IMR-90 (cell line): ENCODE results near the gene ADTRP. TPM values are rescaled to one million over a fixed set of nuclear protein-coding genes. Genes with fewer than 3 reads are reported as not detected.

Experiments
- ATAC-seq: fragments of 200-7000 bp; cut with Tn5 transposase; 2 replicates; pipeline ENCODE4 v1.9.1; 2020; ENCODE audit warnings: low read depth, mild to moderate bottlenecking, moderate library complexity
- BruUV-seq: library from RNA; stranded (reverse); fragments of 400-500 nt; replicated peaks from 2 replicates; lab custom pipeline; 2021; lab: Mats Ljungman, UMichigan
- CTCF ChIA-PET: fragments of 300-600 bp; formaldehyde crosslinking; extraction: SDS; loops from one replicate; lab custom pipeline; 2021; ENCODE audit warnings: antibody characterized with exemption; lab: Yijun Ruan, JAX
- POLR2A ChIA-PET: fragments of 300-600 bp; sonication (Branson Sonifier 250); formaldehyde crosslinking; loops from one replicate; lab custom pipeline; 2022; ENCODE audit warnings: antibody characterized with exemption; ENCODE audit not compliant: unreplicated experiment; lab: Charles Lee
- DNase-seq: peaks from one replicate; pipeline ENCODE4 v3.0.0; 2013
- H2AFZ ChIP-seq: replicated peaks from 2 replicates; pipeline ENCODE3; 2013; ENCODE audit warnings: low read length, mild to moderate bottlenecking; ENCODE audit not compliant: poor library complexity
- H2AK5ac ChIP-seq: 2 replicates; pipeline ENCODE4 v1.6.1; 2013; ENCODE audit warnings: low read depth, low read length, inconsistent platforms
- H2AK9ac ChIP-seq: replicated peaks from 2 replicates; pipeline ENCODE3; 2013; ENCODE audit warnings: mild to moderate bottlenecking, low read depth, low read length, moderate library complexity; ENCODE audit not compliant: poor library complexity
- H2BK120ac ChIP-seq: 2 replicates; pipeline ENCODE4 v1.6.1; 2013; ENCODE audit warnings: low read depth, low read length, inconsistent platforms
- H2BK15ac ChIP-seq: 3 replicates; pipeline ENCODE4 v1.6.1; 2013; ENCODE audit warnings: low read depth, low read length, inconsistent platforms
- H2BK20ac ChIP-seq: 2 replicates; pipeline ENCODE4 v1.6.1; 2013; ENCODE audit warnings: low read depth, mild to moderate bottlenecking, inconsistent platforms, low read length, moderate library complexity
- H2BK5ac ChIP-seq: 2 replicates; pipeline ENCODE4 v1.6.1; 2013; ENCODE audit warnings: mild to moderate bottlenecking, low read depth, low read length, inconsistent platforms; ENCODE audit not compliant: poor library complexity, severe bottlenecking
- H3K14ac ChIP-seq: replicated peaks from 2 replicates; pipeline ENCODE4 v1.6.1; 2013; ENCODE audit warnings: low read depth, low read length, inconsistent platforms
- H3K18ac ChIP-seq: 2 replicates; pipeline ENCODE4 v1.6.1; 2013; ENCODE audit warnings: low read depth, low read length, control low read depth
- H3K23ac ChIP-seq: 2 replicates; pipeline ENCODE4 v1.6.1; 2013; ENCODE audit warnings: low read depth, low read length, inconsistent platforms
- H3K27ac ChIP-seq: 2 replicates; pipeline ENCODE4 v1.5.1; 2013; ENCODE audit warnings: mild to moderate bottlenecking, control low read depth, low read length; ENCODE audit not compliant: insufficient read depth
- H3K27me3 ChIP-seq: 2 replicates; pipeline ENCODE4 v1.6.1; 2013; ENCODE audit warnings: low read length; ENCODE audit not compliant: control insufficient read depth, insufficient read depth
- H3K36me3 ChIP-seq: 2 replicates; pipeline ENCODE4 v1.6.1; 2013; ENCODE audit warnings: low read length, mixed read lengths; ENCODE audit not compliant: control insufficient read depth, insufficient read depth
- H3K4ac ChIP-seq: 2 replicates; pipeline ENCODE4 v1.6.1; 2013; ENCODE audit warnings: low read depth, low read length, inconsistent platforms
- H3K4me1 ChIP-seq: 2 replicates; pipeline ENCODE4 v1.6.1; 2013; ENCODE audit warnings: low read length, mixed read lengths; ENCODE audit not compliant: control insufficient read depth, insufficient read depth
- H3K4me2 ChIP-seq: 2 replicates; pipeline ENCODE4 v1.6.1; 2013; ENCODE audit warnings: low read depth, mild to moderate bottlenecking, control low read depth, low read length, moderate library complexity
- H3K4me3 ChIP-seq: 2 replicates; pipeline ENCODE4 v1.5.1; 2013; ENCODE audit warnings: low read depth, mild to moderate bottlenecking, control low read depth, low read length, moderate library complexity; ENCODE audit not compliant: insufficient read depth
- H3K56ac ChIP-seq: 2 replicates; pipeline ENCODE4 v1.6.1; 2013; ENCODE audit warnings: low read length, inconsistent platforms; ENCODE audit not compliant: insufficient read depth; ENCODE audit errors: extremely low read depth
- H3K79me1 ChIP-seq, 2 experiments: 2 replicates each; pipeline ENCODE4 v1.6.1; 2013; ENCODE audit warnings: low read length in 2 of 2, inconsistent platforms in 1 of 2, low read depth in 1 of 2
- H3K9ac ChIP-seq: 2 replicates; pipeline ENCODE4 v1.6.1; 2013; ENCODE audit warnings: low read depth, low read length, control low read depth
- H3K9me1 ChIP-seq: 2 replicates; pipeline ENCODE4 v1.6.1; 2013; ENCODE audit warnings: low read length, inconsistent platforms; ENCODE audit not compliant: insufficient read depth
- H3K9me3 ChIP-seq: 2 replicates; pipeline ENCODE4 v1.6.1; 2013; ENCODE audit warnings: low read length; ENCODE audit not compliant: control insufficient read depth, insufficient read depth
- H4K20me1 ChIP-seq: 2 replicates; pipeline ENCODE4 v1.6.1; 2013; ENCODE audit warnings: low read length, inconsistent platforms; ENCODE audit not compliant: insufficient read depth
- H4K5ac ChIP-seq: 2 replicates; pipeline ENCODE4 v1.6.1; 2013; ENCODE audit warnings: mild to moderate bottlenecking, low read depth, low read length, control low read depth
- H4K8ac ChIP-seq, 2 experiments: 2 replicates each; pipeline ENCODE4 v1.6.1; 2013; ENCODE audit warnings: low read depth in 2 of 2, low read length in 2 of 2, control low read depth in 1 of 2, inconsistent platforms in 1 of 2
- H4K91ac ChIP-seq: 2 replicates; pipeline ENCODE4 v1.6.1; 2013; ENCODE audit warnings: low read depth, low read length, inconsistent platforms; ENCODE audit not compliant: insufficient read depth
- BHLHE40 ChIP-seq: fragments of 150-350 bp; IDR thresholded peaks from 2 replicates; pipeline ENCODE4 v1.6.1; 2016; ENCODE audit warnings: mild to moderate bottlenecking, low read depth, low read length
- CEBPB ChIP-seq: IDR thresholded peaks from 2 replicates; pipeline ENCODE4 v1.6.1; 2012; ENCODE audit warnings: low read depth, low read length, improper control_type of control experiment
- FOS ChIP-seq: fragments of 150-350 bp; IDR thresholded peaks from 2 replicates; pipeline ENCODE4 v1.6.1; 2016; ENCODE audit warnings: low read depth, low read length
- MAFK ChIP-seq: IDR thresholded peaks from 2 replicates; pipeline ENCODE4 v1.6.1; 2012; ENCODE audit warnings: low read depth, low read length, improper control_type of control experiment
- MXI1 ChIP-seq: IDR thresholded peaks from 2 replicates; pipeline ENCODE4 v1.6.1; 2012; ENCODE audit warnings: low read depth, mild to moderate bottlenecking, low read length, moderate library complexity, borderline replicate concordance
- NFE2L2 ChIP-seq: fragments of 150-350 bp; IDR thresholded peaks from 2 replicates; pipeline ENCODE4 v1.6.1; 2016; ENCODE audit warnings: low read depth, mild to moderate bottlenecking, low read length
- USF2 ChIP-seq: fragments of 150-350 bp; IDR thresholded peaks from 2 replicates; pipeline ENCODE4 v1.6.1; 2017; ENCODE audit warnings: mild to moderate bottlenecking, antibody characterized with exemption, low read length, low read depth
- WGBS, 2 experiments: methylation state at CpG; one replicate each; pipeline versions ENCODE4 v1.1.5 to v1.1.7; 2013; ENCODE audit warnings: missing lambda C conversion rate in 2 of 2; ENCODE audit not compliant: insufficient read length in 1 of 2; ENCODE audit errors: extremely low coverage in 2 of 2; 5-methylcytosine and 5-hydroxymethylcytosine counted together
- dilution Hi-C: fragments of 300-500 bp; cut with HindIII; formaldehyde crosslinking; loops from one replicate; pipeline ENCODE4 v1.14.3; 2018; ENCODE audit warnings: low sequenced_read_pairs; ENCODE audit not compliant: unreplicated experiment
- in situ Hi-C: fragments of 300-500 bp; cut with MboI; formaldehyde crosslinking; loops from 3 replicates; pipeline ENCODE4 v1.14.3; 2019; ENCODE audit warnings: low sequenced_read_pairs, inconsistent platforms, mixed read lengths
- intact Hi-C: fragments of 100-400 bp; cut with micrococcal nuclease; formaldehyde crosslinking; loops from 2 replicates; pipeline ENCODE4 v1.10.0; 2022
- polyA plus RNA-seq, 3 experiments: library from polyadenylated mRNA; depleted of rRNA; stranded (reverse); fragments of >200 nt; gene quantifications; 2 replicates each; pipeline ENCODE4 v1.2.3, GENCODE V29; 2012; ENCODE audit warnings: low replicate concordance in 1 of 3
- total RNA-seq: library from RNA; depleted of rRNA; stranded (reverse); fragments of >200 nt; gene quantifications from 2 replicates; pipeline ENCODE4 v1.2.3, GENCODE V29; 2012

Gene ADTRP
- total and polyA plus RNA-seq, 2 of the 4 experiments (the other 2 are of a cell fraction): 0.50 to 0.72 TPM

- Histone ChIP-seq H3K36me3 (no peaks in the 10 kb centered on the region), H2AFZ (no peak overlapping the region), H3K9me1 (no peaks in the 10 kb centered on the region), H2BK5ac (no peak overlapping the region), H4K91ac (no peak overlapping the region), H3K79me1 (no peaks in the 10 kb centered on the region), H3K9ac (no peak overlapping the region), H3K56ac (no peak overlapping the region), H4K20me1 (no peaks in the 10 kb centered on the region), H3K14ac (no peak overlapping the region), H4K5ac (no peak overlapping the region), H2BK20ac (no peak overlapping the region), H2BK120ac (no peak overlapping the region), H2AK9ac (no peak overlapping the region), H3K4me1 (no peaks in the 10 kb centered on the region), H4K8ac (no peak overlapping the region), H3K4ac (peak overlapping the region; percentile 5; the same call in 1 of the 2 replicates), H3K9me3 (no peaks in the 10 kb centered on the region), H3K4me2 (no peak overlapping the region), H3K18ac (no peak overlapping the region), H3K23ac (no peak overlapping the region), H2BK15ac (no peak overlapping the region), H3K27ac (no peak overlapping the region), H3K27me3 (no peaks in the 10 kb centered on the region), H2AK5ac (no peak overlapping the region), H3K4me3 (no peak overlapping the region)
- DNase-seq: no peak
- WGBS, 2 experiments: 89% methylated on average over 3 of the region's 6 CpGs; no CpG with 5 or more reads in 1 of the 2 experiments
- in situ Hi-C loops: no loop called here
- BruUV-seq: no TSS peak
- TF ChIP-seq NFE2L2: no peak
- no peak for TF ChIP-seq USF2
- no peak for TF ChIP-seq MXI1
- no peak for TF ChIP-seq MAFK
- TF ChIP-seq BHLHE40: no peak
- TF ChIP-seq FOS: no peak
- TF ChIP-seq CEBPB: no peak
- intact Hi-C loops: no loop called here
- no peak for ATAC-seq
- CTCF ChIA-PET: no interaction called here
- POLR2A ChIA-PET: no interaction called here
- dilution Hi-C loops: no loop called here
These were observed 910 bp upstream of the ADTRP start for GRCh38 chr6:11779329-11780096.
